Left ventricle myocardium inferior (tissue), 1 donor: Measurements from ENCODE around the gene RDH12. TPM values are rescaled to one million over a fixed set of nuclear protein-coding genes. Genes with fewer than 3 reads are reported as not detected.

Experiments
- DNase-seq: peaks from one replicate; pipeline ENCODE4 v3.0.0-alpha.2; 2020
- H3K27ac ChIP-seq: fragments of 200-600 bp; replicated peaks from 2 replicates; pipeline ENCODE4 v1.8.0; 2021
- H3K27me3 ChIP-seq: fragments of 200-600 bp; 2 replicates; pipeline ENCODE4 v1.8.0; 2021; ENCODE audit warnings: low read depth
- H3K36me3 ChIP-seq: fragments of 200-600 bp; 2 replicates; pipeline ENCODE4 v1.8.0; 2021
- H3K4me1 ChIP-seq: fragments of 200-600 bp; 2 replicates; pipeline ENCODE4 v1.8.0; 2021
- H3K4me3 ChIP-seq: fragments of 200-600 bp; 2 replicates; pipeline ENCODE4 v1.8.0; 2021; ENCODE audit warnings: mild to moderate bottlenecking, moderate library complexity
- H3K9me3 ChIP-seq: fragments of 200-600 bp; replicated peaks from 2 replicates; pipeline ENCODE4 v1.8.0; 2021
- CTCF ChIP-seq: fragments of 200-600 bp; IDR thresholded peaks from 2 replicates; pipeline ENCODE4 v1.8.0; 2021; ENCODE audit warnings: antibody characterized with exemption, mild to moderate bottlenecking, borderline replicate concordance
- intact Hi-C: fragments of 100-400 bp; cut with micrococcal nuclease; formaldehyde crosslinking; loops from one replicate; pipeline ENCODE4 v1.11.0; 2022
- total RNA-seq: library from RNA; stranded (reverse); fragmentation: NEBNext Ultra II Directional; extraction: Animal tissue kit (Norgen Biotek cat#: 25700); gene quantifications from one replicate; pipeline ENCODE4 v1.2.1, GENCODE V29; 2021
- donor health status: DM: no; HTN: yes; CAD: no; lungs with severe emphysema.

RDH12 gene
- total RNA-seq, 1 donor from 2014 or later: not detected

DNA sequence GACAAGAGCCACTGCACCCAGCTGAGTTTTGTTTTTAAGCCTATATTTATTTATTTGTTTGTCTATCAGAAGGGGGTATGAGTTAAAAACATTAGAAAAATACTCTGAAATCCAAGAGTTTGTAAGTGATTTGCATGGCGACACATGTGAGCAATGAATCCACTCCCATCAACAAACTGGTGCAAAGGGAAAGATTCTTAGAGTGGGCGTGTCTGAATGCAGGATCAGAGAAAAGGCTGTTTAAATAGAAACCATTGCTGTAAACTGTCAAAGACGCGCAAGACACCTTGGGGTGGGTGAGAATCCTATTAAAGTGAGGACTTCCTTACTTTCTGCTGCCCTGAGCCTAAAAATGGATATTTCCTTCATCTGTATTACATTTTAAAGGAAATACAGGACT, 62.8 kb downstream of the RDH12 start:
- no peaks in the 10 kb centered on the region for H3K9me3 ChIP-seq
- H3K36me3 ChIP-seq: peaks cover 95% of the 10 kb centered on the region
- no peak overlapping the region for H3K27ac ChIP-seq
- peaks cover 15% of the 10 kb centered on the region for H3K4me1 ChIP-seq
- no peaks in the 10 kb centered on the region for H3K27me3 ChIP-seq
- no peak for TF ChIP-seq CTCF
- no peak overlapping the region for H3K4me3 ChIP-seq
- no peak for DNase-seq
- intact Hi-C loops: no loop called here

DNA sequence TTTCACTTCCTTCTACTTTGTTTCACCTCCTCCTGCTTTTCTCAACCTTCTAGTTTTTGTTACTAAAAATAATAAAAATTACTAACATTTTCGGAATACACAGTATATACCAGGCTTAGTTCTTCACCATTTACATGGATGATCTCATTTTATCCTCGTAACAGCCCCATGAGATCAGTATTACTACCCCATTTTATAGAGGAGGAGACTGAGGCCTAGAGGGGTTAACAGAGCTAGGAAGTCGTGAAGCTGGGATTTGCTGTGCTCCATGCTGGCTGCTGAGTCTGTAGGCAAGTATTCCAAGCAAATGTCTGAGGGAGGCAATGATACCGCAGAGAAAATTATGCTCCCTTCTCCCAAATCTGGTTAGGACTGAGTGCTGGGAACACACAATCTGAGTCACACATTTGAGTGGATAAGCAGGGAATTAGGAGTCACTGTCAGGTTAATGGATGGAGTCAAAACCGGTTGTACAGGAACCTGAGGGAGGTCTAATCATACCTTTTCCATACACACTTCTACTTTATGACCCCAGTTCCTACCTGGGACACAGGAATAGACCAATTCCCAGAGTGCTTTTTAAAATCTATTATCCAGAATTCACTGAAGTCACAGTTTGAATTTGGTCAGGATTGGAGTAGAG, 63.6 kb downstream of the RDH12 start:
- Histone ChIP-seq H3K4me3 (no peak overlapping the region), H3K36me3 (peaks cover 96% of the 10 kb centered on the region), H3K9me3 (no peaks in the 10 kb centered on the region), H3K27ac (no peak overlapping the region), H3K4me1 (peaks cover 15% of the 10 kb centered on the region), H3K27me3 (no peaks in the 10 kb centered on the region)
- DNase-seq: no peak
- TF ChIP-seq CTCF: no peak
- intact Hi-C loops: no loop called here

DNA sequence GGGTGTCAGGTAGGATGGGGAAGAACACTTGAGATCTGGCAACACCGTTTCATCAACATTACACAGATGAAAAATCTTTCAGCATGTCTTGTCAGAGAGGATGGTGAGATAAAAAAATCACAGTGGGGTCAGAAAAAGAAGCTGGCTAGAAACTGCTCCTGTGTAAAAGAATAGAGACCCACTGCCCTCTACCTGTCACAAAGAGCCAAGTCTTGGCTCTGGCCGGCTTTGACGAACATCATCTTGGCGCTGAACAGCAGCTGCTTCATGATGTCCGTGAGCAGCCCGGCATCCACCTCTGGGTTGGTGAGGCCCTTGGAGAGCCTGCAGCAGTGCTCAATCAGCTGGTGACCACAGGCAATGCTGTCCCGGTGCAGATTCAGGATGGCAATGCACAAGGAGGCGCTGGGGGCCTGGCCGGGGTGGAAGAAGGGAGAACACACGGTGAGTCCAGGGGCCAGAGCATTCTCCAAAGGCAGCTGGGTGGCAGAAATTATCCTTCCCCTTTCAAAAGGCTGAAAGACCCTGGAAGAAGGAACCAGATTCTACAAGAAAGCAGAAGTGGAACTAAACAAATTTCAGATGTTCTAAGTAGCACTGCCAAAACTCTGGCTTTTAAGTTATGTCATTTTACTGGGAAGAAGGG, 64.5 kb downstream of the RDH12 start:
- H3K9me3 ChIP-seq: no peaks in the 10 kb centered on the region
- peaks cover 96% of the 10 kb centered on the region for H3K36me3 ChIP-seq
- H3K27ac ChIP-seq: no peak overlapping the region
- H3K27me3 ChIP-seq: no peaks in the 10 kb centered on the region
- no peak overlapping the region for H3K4me3 ChIP-seq
- intact Hi-C loops: no loop called here
- DNase-seq: no peak
- H3K4me1 ChIP-seq: peaks cover 15% of the 10 kb centered on the region
- TF ChIP-seq CTCF: no peak

GRCh38 chr14:67768219-67768618, 66.5 kb downstream of the RDH12 start:
- H3K4me3 ChIP-seq: no peak overlapping the region
- DNase-seq: no peak
- H3K4me1 ChIP-seq: peaks cover 15% of the 10 kb centered on the region
- TF ChIP-seq CTCF: no peak
- peaks cover 100% of the 10 kb centered on the region for H3K36me3 ChIP-seq
- no peaks in the 10 kb centered on the region for H3K9me3 ChIP-seq
- no peak overlapping the region for H3K27ac ChIP-seq
- no peaks in the 10 kb centered on the region for H3K27me3 ChIP-seq
- intact Hi-C loops: no loop called here

GRCh38 chr14:67773844-67774377, 72.2 kb downstream of the RDH12 start:
- no peaks in the 10 kb centered on the region for H3K4me1 ChIP-seq
- H3K27ac ChIP-seq: no peak overlapping the region
- no peak for DNase-seq
- H3K36me3 ChIP-seq: peaks cover 100% of the 10 kb centered on the region
- no peaks in the 10 kb centered on the region for H3K9me3 ChIP-seq
- intact Hi-C loops: no loop called here
- H3K27me3 ChIP-seq: no peaks in the 10 kb centered on the region
- H3K4me3 ChIP-seq: no peak overlapping the region
- no peak for TF ChIP-seq CTCF
